Stimulated activated memory B cell treated with anti-CD40 and anti-IgM and Interleukin-4, amounts not matched to agents 10 μg/mL and 1 μg/mL and 100 μg/mL, for 72 hours (primary cell): ENCODE measurements around the gene CA11.
A peak's percentile ranks its signal among the peaks of the same experiment; 100 is the strongest.

Source experiments
- ATAC-seq: fragments of 150-1000 bp; cut with Tn5 transposase; 2 replicates; pipeline ENCODE4 v1.10.0; 2021
- H3K27ac Mint-ChIP-seq: one replicate; pipeline ENCODE4 v1.8.0; 2022; ENCODE audit warnings: mild to moderate bottlenecking, mixed read lengths
- H3K27me3 Mint-ChIP-seq: one replicate; pipeline ENCODE4 v1.8.0; 2022; ENCODE audit warnings: mixed read lengths
- H3K36me3 Mint-ChIP-seq: one replicate; pipeline ENCODE4 v1.8.0; 2022; ENCODE audit warnings: mixed read lengths
- H3K4me1 Mint-ChIP-seq: one replicate; pipeline ENCODE4 v1.8.0; 2022; ENCODE audit warnings: mixed read lengths
- H3K4me3 Mint-ChIP-seq: one replicate; pipeline ENCODE4 v1.8.0; 2022; ENCODE audit warnings: mild to moderate bottlenecking, moderate library complexity, mixed read lengths
- H3K9me3 Mint-ChIP-seq: one replicate; pipeline ENCODE4 v1.8.0; 2022; ENCODE audit warnings: mixed read lengths

Gene CA11

GRCh38 chr19:48618278-48618915 is 27.6 kb downstream of the CA11 start:
- Mint-ChIP-seq H3K27ac (peak overlapping the region; percentile 98), H3K4me3 (peak overlapping the region; percentile 95), H3K27me3 (no peaks in the 10 kb centered on the region), H3K36me3 (peaks cover 64% of the 10 kb centered on the region), H3K4me1 (peaks cover 72% of the 10 kb centered on the region), H3K9me3 (no peaks in the 10 kb centered on the region)
- no peak for ATAC-seq

- H3K27ac Mint-ChIP-seq: peak overlapping the region; percentile 98
These were observed 28.6 kb downstream of the CA11 start for GRCh38 chr19:48617146-48617937.

GRCh38 chr19:48616491-48617056 is 29.4 kb downstream of the CA11 start:
- H3K4me3 Mint-ChIP-seq: peak overlapping the region; percentile 95
- H3K27me3 Mint-ChIP-seq: no peaks in the 10 kb centered on the region
- H3K36me3 Mint-ChIP-seq: peaks cover 56% of the 10 kb centered on the region
- no peaks in the 10 kb centered on the region for H3K9me3 Mint-ChIP-seq
- no peak for ATAC-seq
- peaks cover 62% of the 10 kb centered on the region for H3K4me1 Mint-ChIP-seq
- H3K27ac Mint-ChIP-seq: peak overlapping the region; percentile 98

More at GRCh38 chr19:48617146-48617937, 28.6 kb downstream of the CA11 start:
- Mint-ChIP-seq H3K9me3 (no peaks in the 10 kb centered on the region), H3K27me3 (no peaks in the 10 kb centered on the region), H3K4me1 (peaks cover 65% of the 10 kb centered on the region), H3K36me3 (peaks cover 58% of the 10 kb centered on the region), H3K4me3 (peak overlapping the region; percentile 95)
- no peak for ATAC-seq

GRCh38 chr19:48616041-48616436 is 29.9 kb downstream of the CA11 start:
- Mint-ChIP-seq H3K36me3 (peaks cover 56% of the 10 kb centered on the region), H3K4me3 (peak overlapping the region; percentile 95)

GRCh38 chr19:48615231-48616040 is 30.6 kb downstream of the CA11 start:
- Mint-ChIP-seq H3K4me1 (peaks cover 62% of the 10 kb centered on the region), H3K27me3 (no peaks in the 10 kb centered on the region), H3K27ac (no peak overlapping the region), H3K36me3 (peaks cover 56% of the 10 kb centered on the region), H3K4me3 (no peak overlapping the region), H3K9me3 (no peaks in the 10 kb centered on the region)
- no peak for ATAC-seq

More at GRCh38 chr19:48616041-48616436, 29.9 kb downstream of the CA11 start:
- Mint-ChIP-seq H3K9me3 (no peaks in the 10 kb centered on the region), H3K27me3 (no peaks in the 10 kb centered on the region), H3K4me1 (peaks cover 62% of the 10 kb centered on the region), H3K27ac (peak overlapping the region; percentile 98)
- ATAC-seq: no peak

GRCh38 chr19:48614436-48615230 is 31.4 kb downstream of the CA11 start, which contains the start of gene FAM83E:
TSS of gene FAM83E (minus strand) at chr19:48615076. CDS start at chr19:48613372, 1,704 bp downstream.
- Mint-ChIP-seq H3K27me3 (no peaks in the 10 kb centered on the region), H3K4me3 (no peak within 1 kb of the TSS), H3K9me3 (no peaks in the 10 kb centered on the region), H3K4me1 (peaks cover 54% of the 10 kb centered on the region), H3K27ac (peak within 1 kb of the TSS; percentile 20), H3K36me3 (peaks cover 55% of the 10 kb centered on the region)
- no peak for ATAC-seq

- peaks cover 51% of the 10 kb centered on the region for H3K36me3 Mint-ChIP-seq
- no peak overlapping the region for H3K4me3 Mint-ChIP-seq
- no peaks in the 10 kb centered on the region for H3K9me3 Mint-ChIP-seq
- H3K27ac Mint-ChIP-seq: peak overlapping the region; percentile 20
- H3K27me3 Mint-ChIP-seq: no peaks in the 10 kb centered on the region
- no peak for ATAC-seq
- H3K4me1 Mint-ChIP-seq: peaks cover 56% of the 10 kb centered on the region
These were observed 32.0 kb downstream of the CA11 start for GRCh38 chr19:48613852-48614435.

GRCh38 chr19:48613024-48613851 is 32.7 kb downstream of the CA11 start:
- H3K9me3 Mint-ChIP-seq: no peaks in the 10 kb centered on the region
- H3K27ac Mint-ChIP-seq: peak overlapping the region; percentile 20
- no peaks in the 10 kb centered on the region for H3K27me3 Mint-ChIP-seq
- peaks cover 56% of the 10 kb centered on the region for H3K4me1 Mint-ChIP-seq
- no peak for ATAC-seq
- no peak overlapping the region for H3K4me3 Mint-ChIP-seq
- H3K36me3 Mint-ChIP-seq: peaks cover 44% of the 10 kb centered on the region

GRCh38 chr19:48611872-48612271 is 34.1 kb downstream of the CA11 start:
- Mint-ChIP-seq H3K27me3 (no peaks in the 10 kb centered on the region), H3K27ac (no peak overlapping the region), H3K4me1 (peaks cover 46% of the 10 kb centered on the region), H3K9me3 (no peaks in the 10 kb centered on the region), H3K4me3 (no peak overlapping the region), H3K36me3 (peaks cover 31% of the 10 kb centered on the region)
- no peak for ATAC-seq

- Mint-ChIP-seq H3K36me3 (peaks cover 11% of the 10 kb centered on the region), H3K9me3 (no peaks in the 10 kb centered on the region), H3K27ac (no peak overlapping the region), H3K4me1 (peaks cover 25% of the 10 kb centered on the region), H3K27me3 (no peaks in the 10 kb centered on the region), H3K4me3 (no peak overlapping the region)
- no peak for ATAC-seq
These were observed 36.3 kb downstream of the CA11 start for GRCh38 chr19:48609571-48610108.

GRCh38 chr19:48608798-48609263 is 37.2 kb downstream of the CA11 start:
- peaks cover 17% of the 10 kb centered on the region for H3K4me1 Mint-ChIP-seq
- H3K27ac Mint-ChIP-seq: peak overlapping the region; percentile 38
- peaks cover 4% of the 10 kb centered on the region for H3K36me3 Mint-ChIP-seq
- no peaks in the 10 kb centered on the region for H3K27me3 Mint-ChIP-seq
- peak overlapping the region; percentile 38 for H3K4me3 Mint-ChIP-seq
- peak; percentile 91 for ATAC-seq
- H3K9me3 Mint-ChIP-seq: no peaks in the 10 kb centered on the region

- Mint-ChIP-seq H3K27ac (no peak overlapping the region), H3K4me1 (peaks cover 13% of the 10 kb centered on the region), H3K9me3 (no peaks in the 10 kb centered on the region), H3K4me3 (no peak overlapping the region), H3K27me3 (no peaks in the 10 kb centered on the region), H3K36me3 (no peaks in the 10 kb centered on the region)
- ATAC-seq: no peak
These were observed 38.6 kb downstream of the CA11 start for GRCh38 chr19:48607359-48607755.
